CD4-positive, alpha-beta T cell treated with Interleukin-21 for 1 hour (primary cell): ENCODE measurements around the gene FLNB.
A peak's percentile ranks its signal among the peaks of the same experiment; 100 is the strongest.
"Not testable (repeated sequence)": the region's sequence is repeated elsewhere in the genome, so short reads cannot be mapped to it uniquely, and the experiment has no call there.

Experiments used
- DNase-seq: peaks from one replicate; pipeline ENCODE4 v3.0.0-alpha.2; 2020

FLNB gene

GRCh38 chr3:57981483-57982087, 26.6 kb upstream of the FLNB start:
- no peak for DNase-seq

- no peak for DNase-seq
Measured at GRCh38 chr3:57982561-57983243, 25.5 kb upstream of the FLNB start.

- peak; percentile 52 for DNase-seq
Measured at GRCh38 chr3:57983734-57984518, 24.3 kb upstream of the FLNB start.

- no peak for DNase-seq
Measured at GRCh38 chr3:57985176-57985983, 22.8 kb upstream of the FLNB start.

- DNase-seq, result no peak
Measured at GRCh38 chr3:57985984-57986246, 22.3 kb upstream of the FLNB start.

- no peak for DNase-seq
Measured at GRCh38 chr3:57986261-57986660, 22.0 kb upstream of the FLNB start.

- DNase-seq, result not testable (repeated sequence)
Measured at GRCh38 chr3:57989198-57989597, 19.0 kb upstream of the FLNB start.

GRCh38 chr3:57989646-57990045, 18.6 kb upstream of the FLNB start:
- no peak for DNase-seq

GRCh38 chr3:57992452-57993213, 15.6 kb upstream of the FLNB start:
- DNase-seq, result no peak

- DNase-seq, result no peak
Measured at GRCh38 chr3:57998366-57999283, 9.6 kb upstream of the FLNB start.

- no peak for DNase-seq
Measured at GRCh38 chr3:57999417-58000115, 8.7 kb upstream of the FLNB start.

GRCh38 chr3:58000306-58001085, 7.7 kb upstream of the FLNB start:
- no peak for DNase-seq

GRCh38 chr3:58001086-58001467, 7.1 kb upstream of the FLNB start:
- DNase-seq, result no peak

- no peak for DNase-seq
Measured at GRCh38 chr3:58001979-58002378, 6.2 kb upstream of the FLNB start.

- DNase-seq, result no peak
Measured at GRCh38 chr3:58003093-58003492, 5.1 kb upstream of the FLNB start.

- no peak for DNase-seq
Measured at GRCh38 chr3:58004973-58005372, 3.2 kb upstream of the FLNB start.

GRCh38 chr3:58005669-58006068, 2.6 kb upstream of the FLNB start:
- no peak for DNase-seq

GRCh38 chr3:58006661-58007060, 1.6 kb upstream of the FLNB start:
- DNase-seq, result no peak

- DNase-seq, result peak; percentile 39
Measured at GRCh38 chr3:58009026-58009748, 965 bp downstream of the FLNB start.
